ENCODE measurements around the gene KREMEN1.

GRCh38 chr22:29209624-29209929 is 136.7 kb downstream of the KREMEN1 start:
- TF ChIP-seq GABPA (IDR thresholded peaks at IDR 0.05; ENCODE audit: low read depth) (no peak), POLR2AphosphoS5 (IDR thresholded peaks at IDR 0.05; ENCODE audit: low read depth) (no peak), CTCF (IDR thresholded peaks at IDR 0.05; ENCODE audit: insufficient read depth, low read length) (no peak), SPI1 (IDR thresholded peaks at IDR 0.05; ENCODE audit: borderline replicate concordance, low read depth) (no peak), REST (IDR thresholded peaks at IDR 0.05; ENCODE audit: insufficient replicate concordance, low read depth) (no peak)

All from HL-60 (cell line).